COLO668 (cell line): ENCODE results near the gene AFAP1L1.

Source experiments
- DNase-seq: peaks from one replicate; lab custom pipeline; 2025; ENCODE audit not compliant: unreplicated experiment; lab: John Stamatoyannopoulos, UW

Gene AFAP1L1

DNA sequence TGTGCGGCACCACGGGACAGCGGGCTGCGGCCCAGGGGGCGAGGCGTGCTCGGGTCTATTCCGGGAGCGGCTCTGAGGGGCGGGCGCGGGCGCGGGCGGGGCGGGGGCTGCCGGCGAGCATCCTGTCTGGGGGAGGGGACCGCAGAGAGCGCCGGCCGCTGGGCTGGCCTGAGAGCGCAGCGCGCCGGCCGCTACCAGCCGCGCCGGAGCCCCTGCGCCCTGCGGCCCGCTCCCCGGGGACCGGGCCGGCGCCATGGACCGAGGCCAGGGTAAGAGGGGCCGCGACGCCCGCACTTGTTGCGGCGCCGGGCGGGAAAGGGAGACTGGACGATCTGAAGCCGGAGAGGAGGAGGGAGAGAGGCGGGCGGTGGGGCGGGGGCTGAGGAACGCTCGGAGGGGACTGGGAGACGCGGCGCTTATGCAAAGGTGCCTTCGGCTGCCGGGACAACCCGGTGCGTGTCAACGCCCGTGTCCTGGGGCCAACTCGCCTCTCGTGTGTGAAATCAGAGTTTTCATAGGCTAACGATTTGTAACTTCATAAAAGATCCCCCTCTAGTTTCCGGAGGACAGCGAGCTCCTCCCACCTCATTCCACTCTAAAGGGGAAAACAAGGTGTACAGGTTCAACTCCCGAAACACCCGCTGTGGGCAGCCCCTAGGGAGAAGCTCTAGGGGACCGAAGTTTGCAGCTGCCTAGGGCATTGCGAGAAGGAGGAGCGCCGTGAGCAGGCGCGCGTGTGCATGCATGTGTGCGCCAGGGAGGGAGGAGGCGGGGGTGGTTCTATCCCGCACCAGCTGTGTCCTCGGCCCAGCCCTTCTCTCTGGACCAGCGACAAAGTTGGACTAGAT, at the start of gene AFAP1L1:
AFAP1L1 (plus strand) TSS at position 144 of the 848 bp plus-strand sequence; CDS start at position 254, 110 bp downstream.
- peak; percentile 26 for DNase-seq

DNA sequence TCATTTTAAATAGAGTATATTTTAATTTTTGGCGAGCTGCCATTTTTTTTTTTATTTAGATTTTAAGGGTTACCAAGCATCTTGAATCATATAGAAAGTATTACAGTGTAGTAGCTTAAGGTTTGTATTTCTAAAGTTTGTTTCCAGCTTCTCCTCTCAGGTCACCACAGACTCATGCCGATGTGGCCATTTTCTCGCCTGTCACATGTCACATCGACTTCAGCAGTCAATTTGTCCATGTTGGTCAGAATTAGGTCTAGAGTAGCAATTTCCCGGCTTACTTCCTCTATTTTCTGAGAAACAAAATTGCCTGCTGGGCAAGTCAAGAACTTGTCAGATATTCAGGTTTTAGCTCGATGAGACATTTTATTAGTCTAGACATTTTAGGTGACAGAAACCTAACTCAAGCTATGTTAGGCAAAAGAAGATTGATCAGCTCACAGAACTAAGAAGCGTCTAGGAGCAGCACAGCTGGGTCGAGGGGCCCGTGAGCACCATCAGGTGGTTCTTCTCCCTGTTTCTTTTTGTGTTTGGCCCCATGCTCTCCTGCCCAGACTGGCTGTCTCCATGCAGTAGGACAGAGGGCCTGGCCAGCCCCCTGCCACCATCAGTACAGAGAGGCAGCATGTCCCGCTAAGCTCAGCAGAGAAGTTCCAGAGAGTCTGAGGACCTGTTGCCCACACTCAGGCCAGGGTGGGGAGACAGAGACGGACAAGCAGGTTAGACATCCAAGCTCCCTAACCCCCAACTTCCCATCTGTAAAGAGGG, 48.4 kb upstream of the AFAP1L1 start:
- no peak for DNase-seq

DNA sequence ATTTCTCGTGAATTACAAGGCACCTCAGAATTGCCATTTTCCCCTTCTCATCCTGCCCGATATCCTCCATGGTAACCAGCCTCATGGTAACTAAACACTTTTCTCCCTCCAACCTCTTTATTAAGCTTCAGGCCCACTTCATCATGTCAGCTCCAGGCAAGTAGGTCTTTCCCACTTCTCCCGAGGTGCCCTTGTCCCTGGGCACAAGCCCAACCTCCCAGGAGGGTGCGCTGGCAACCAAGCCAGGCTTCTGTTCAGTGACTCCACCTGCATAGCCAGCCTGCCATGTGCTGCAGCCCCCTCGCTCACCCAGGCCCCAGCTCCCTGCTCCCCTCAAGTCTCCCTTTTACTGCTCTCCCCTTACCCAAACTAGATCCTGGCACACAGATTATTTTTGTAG, 47.4 kb upstream of the AFAP1L1 start:
- DNase-seq, result no peak

DNA sequence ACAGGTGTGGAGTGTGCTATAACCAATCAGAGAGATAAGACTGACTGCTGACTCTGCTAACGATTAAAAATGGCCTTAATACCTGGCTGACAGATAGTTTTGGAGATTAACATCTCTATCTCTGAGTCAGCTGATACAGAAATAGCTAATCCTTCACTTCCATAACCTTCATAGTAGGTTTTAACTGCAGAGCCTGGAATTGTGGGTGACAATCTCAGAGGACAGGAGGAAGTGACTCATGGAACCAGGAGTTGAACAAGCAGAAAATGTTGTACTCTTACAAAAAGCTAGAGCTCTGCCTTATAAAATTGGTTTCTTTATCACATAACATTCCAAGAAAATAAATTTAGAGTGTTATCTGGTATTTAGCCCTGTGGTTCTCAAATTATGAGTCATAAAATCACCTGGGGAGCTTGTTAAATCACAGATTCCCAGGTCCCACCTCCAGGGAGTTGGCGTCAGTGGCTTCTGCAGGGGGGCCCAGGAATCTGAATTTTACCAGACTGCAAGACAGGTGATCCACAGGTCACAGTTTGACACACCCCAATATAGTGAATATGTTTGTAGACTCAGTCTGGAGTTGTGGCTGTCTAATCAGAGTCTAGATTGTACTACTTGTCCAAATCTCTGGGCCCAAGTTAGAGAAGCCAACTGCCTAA, 44.4 kb upstream of the AFAP1L1 start:
- no peak for DNase-seq

DNA sequence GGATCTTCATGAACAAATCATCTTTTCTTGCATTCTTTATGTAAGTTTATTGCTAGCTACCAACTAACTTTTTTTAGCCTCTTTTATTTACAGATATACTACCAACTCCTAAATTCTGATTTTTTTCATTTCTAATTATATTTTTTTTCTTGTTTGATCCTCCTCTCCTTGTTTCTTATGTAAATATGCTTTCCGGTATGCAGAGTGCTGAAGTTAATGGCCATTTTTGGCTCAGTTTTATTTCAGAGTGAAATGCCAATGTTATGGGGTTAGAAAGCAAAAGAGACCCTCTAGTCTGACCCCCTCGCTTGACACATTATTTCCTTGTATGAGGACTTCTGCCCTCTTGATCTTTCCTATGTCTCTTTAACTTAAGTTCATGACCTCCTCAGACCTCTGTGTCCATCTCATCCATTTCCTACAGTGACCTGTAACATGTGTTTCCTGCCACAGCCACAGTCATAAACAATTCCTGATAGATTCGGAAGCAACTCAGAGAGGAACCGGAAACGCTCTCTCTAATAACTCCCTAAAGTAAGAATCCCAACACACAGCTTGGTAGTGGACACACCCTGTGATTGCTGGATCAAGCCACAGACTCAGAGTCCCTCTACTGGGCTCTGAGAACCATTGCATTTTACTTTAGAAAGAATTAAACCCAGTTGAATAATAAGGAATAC, 42.9 kb upstream of the AFAP1L1 start:
- no peak for DNase-seq

DNA sequence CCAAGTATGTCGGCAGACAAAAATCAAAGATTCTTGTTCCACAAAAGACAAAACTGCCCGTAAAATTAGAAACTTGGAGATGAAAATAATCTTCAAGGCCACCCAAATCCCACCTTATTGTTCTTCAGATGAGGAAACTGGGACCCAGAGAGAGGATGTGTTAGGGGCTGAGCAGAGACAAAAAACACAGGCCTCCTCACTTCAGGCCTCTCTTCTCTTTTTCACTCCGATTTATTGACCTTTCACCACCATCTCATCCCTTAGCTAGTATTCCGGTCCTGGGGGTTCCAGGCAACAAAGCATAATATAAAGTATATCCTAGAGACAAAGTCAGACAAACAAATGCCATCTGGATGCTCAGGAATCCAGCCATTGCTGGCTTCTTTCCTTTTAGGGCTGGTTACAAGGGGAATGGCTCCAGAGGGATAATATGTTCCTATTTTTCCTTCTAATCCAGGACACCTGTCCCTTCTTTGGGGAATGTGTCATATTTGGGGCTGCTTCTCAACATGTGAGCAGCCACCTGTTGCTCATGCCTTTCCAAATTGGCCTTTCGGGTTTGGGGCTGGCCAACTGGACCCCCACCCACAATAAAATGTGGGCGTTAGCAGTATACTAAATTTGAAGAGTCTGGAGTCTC, 42.2 kb upstream of the AFAP1L1 start:
- DNase-seq, result no peak

DNA sequence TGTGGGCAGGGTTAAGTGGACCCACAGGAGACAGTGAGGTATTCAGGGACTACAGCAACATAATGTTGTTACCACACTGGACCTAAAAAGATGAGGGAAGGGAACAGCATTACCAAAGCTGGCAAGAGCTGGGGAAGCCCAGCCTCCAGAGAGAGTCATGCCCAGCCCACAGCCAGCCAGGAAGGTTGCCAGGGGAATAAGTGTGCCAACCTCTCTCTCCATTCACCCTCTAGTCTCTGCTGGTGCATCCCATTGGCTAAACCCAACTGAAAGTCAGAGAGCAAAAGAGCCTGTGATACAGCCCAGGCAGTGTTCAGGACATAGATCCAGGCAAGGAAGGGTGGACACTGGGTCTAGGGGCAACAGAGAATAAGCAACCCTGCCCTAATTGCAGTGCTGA, 35.8 kb upstream of the AFAP1L1 start:
- DNase-seq, result no peak

DNA sequence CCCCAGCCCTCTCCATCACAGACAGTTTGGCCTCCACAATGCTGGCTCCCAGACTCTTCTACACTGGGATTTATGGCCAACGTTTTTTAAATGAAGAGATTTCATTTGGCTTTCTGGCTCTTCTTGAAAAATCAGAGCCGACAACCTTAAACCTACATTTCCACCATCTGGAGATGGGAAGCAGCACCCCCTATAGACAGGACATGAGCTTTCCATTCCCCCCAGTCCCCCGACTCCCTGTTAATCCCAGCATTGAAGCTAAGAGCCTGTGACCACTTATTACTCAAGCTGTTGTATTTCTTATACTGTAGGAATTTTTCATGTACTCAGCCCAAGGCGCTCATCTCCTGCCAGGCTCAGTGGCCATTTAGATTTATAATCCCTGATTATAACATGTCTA, 34.0 kb upstream of the AFAP1L1 start:
- DNase-seq, result no peak

DNA sequence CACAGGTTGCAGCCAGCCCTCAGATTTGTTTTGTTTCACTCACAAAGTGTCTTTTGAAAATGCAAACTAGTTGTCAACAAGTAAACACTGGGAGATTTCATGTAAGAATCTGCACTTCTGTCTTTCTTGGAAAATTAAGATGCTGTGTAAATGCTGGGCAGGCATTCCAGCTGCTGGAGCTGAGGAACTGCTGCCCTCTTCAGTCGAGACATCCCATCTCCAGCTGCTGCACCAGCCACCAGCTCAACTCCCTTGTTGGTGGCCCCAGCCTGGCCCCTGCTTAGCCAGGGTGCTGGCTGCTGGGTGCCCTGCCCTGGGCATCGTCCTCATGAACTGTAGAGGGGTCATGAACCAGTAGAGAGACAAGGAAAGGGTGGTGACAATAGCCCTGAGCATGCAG, 33.1 kb upstream of the AFAP1L1 start:
- no peak for DNase-seq

DNA sequence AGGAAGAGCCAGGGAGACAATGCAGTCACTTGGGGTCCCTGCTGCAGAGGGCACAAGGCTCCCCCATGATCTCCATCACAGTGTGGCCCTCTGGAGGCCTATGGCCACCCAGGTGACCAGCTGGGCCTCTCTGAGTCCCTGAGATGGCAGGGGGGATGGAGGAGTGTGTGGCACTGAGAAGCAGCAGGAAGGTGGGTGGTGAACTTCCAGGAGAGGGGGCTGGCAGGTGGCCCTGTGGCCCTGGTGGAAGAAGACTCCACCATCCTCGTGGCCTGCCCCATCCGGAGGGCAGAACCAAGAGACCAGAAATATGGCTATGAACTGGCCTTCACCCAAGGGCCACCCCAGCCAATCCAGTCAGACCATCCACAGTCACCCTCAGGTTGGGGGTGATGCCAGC, 31.7 kb upstream of the AFAP1L1 start:
- no peak for DNase-seq

DNA sequence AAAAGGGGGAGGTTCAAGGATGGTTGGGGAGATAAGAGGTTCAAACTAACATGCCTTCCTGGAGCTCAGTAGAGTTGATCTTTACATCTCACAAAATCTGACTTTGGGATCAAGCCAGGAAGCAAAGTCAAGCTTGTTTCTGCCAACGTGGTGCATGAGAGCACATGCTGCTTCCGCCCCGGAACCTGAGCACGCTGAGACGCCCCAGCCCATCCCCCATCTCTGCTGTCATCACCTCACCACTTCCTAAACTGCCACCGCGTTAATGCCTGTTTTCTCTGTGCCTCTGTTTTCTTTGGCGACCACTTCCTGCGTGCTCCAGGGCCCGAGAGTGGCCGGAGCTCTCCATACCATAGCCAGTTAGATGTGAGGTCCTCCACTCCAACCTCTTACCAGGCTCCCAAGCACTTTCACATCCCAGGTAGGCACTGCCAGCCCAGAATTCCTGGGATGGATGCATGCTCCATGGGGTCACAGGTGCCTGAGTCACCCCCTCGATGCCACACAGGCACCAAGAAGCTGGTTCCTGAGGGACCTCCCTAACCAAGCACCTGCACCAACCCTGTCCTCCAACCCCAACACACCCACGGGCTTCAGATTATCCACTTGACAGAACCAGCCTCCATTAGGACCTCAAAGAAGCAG, 31.2 kb upstream of the AFAP1L1 start:
- DNase-seq, result no peak

DNA sequence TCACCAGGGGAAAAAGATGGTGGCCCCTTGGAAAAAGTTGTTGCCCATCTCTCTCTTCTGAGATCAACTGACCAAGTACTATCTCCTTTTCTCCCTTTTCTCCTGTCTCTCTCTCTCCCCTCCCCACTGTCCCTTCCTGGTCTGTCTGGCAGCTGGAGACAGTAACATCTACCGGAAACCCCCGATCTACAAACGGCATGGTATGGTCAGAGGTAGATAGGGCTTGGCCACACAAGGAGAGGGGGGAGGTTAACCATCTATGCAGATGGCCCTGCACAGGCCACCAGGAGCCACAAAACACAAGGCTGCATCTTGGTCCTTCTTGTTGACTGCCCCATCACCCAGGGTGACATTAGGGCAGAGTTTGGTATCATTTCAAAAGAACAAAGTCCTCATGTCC, 29.3 kb upstream of the AFAP1L1 start:
- DNase-seq, result no peak

DNA sequence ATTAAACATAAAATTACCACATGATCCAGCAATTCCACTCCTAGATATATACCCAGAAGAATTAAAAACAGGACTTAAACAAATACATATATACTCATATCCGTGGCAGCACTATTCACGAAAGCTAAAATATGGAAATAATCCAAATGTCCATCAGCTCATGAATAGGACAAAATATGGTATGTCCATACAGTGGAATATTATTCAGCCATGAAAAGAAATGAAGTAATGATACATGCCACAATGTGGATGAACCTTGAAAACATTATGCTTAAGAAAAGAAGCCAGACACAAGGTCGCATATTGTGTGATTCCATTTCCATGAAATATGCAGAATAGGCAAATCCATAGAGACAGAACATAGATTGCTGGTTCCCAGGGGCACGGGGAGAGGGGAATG, 24.8 kb upstream of the AFAP1L1 start:
- DNase-seq, result no peak

DNA sequence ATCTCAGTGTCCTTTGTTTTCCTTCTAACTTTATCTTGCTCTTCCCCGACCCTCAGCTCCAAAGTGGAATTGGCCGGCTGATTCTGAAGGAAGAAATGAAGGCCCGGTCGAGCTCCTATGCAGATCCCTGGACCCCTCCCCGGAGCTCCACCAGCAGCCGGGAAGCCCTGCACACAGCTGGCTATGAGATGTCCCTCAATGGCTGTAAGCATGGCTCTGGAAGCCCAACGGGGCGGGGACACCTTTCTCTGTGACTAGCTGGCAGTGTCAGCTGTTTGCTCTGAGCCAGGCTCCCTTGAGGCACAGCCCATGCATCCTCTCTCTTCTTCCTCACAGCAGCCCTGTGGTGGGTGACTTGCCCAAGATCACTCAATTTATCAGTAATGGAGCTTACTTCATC, 23.9 kb upstream of the AFAP1L1 start:
- DNase-seq, result no peak

DNA sequence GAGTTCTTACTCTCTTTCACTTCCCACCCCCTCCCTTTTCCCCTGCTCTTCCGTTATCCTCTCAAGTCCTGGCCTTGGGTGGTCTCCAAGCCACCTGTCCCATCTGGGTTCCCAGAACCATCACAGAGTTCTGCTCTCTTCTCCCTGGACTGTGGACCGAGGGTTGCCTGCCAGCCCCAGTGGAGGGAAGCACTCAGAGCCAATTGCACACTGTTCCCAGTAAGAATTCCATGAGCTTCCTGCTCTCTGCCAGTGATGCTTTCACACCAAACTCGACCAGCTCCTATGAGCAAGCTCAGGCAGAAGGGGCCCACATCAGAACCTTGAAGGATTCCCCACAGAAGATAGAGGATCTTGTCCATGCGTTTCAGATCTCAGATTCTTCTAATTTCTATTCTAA, 20.1 kb upstream of the AFAP1L1 start:
- no peak for DNase-seq

DNA sequence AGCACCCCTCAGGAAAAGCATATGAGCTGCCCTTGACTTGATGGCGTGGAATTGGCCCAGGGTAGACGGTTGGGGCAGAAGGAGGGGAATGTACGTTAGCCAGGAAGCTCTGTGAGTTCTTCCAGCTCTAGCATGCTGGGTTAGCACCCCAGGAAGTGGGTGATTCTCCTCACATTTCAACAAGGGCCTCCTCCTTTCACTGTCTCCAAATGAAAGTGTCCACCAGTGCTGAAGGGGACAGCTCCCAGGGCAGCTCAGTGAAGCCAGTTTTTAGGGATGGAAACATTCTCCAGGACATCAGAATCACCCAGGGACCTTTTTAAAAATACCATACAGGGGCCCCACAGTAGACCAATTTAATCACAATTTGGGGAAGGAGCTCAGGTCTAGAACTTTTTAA, 17.2 kb upstream of the AFAP1L1 start:
- DNase-seq, result no peak

DNA sequence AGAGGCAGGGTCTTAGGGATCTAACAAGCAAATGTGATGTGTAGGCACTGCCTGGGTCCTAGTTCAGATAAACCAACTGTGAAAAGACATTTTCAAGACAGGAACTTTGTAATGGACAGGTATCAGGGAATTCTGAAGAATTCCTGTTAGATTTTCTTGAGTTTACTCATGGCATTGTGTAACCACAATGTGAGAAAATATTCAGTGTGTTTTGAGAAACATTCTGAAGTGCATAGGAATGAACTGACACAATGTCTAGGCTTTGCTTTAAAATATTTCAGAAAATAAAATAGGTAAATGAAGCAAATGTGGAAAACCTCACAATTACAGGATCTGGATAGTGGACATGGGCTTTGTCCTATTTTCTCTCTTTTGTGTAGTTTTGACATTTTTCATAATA, 15.2 kb upstream of the AFAP1L1 start:
- no peak for DNase-seq

DNA sequence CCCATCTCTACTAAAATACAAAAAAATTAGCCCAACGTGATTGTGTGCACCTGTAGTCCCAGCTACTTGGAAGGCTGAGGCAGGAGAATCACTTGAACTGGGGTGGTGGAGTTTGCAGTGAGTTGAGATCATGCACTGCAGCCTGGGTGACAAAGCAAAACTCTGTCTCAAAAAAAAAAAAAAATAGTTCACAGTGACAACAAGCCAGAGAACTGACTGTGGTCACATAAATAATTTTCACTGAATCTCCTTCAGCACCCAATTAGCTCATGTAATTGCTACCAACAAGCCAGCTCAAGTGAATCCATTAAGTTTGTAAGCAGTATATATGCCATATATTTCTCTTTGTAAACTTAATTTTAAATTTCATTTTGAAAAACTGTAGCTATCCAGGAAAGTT, 14.5 kb upstream of the AFAP1L1 start:
- no peak for DNase-seq

DNA sequence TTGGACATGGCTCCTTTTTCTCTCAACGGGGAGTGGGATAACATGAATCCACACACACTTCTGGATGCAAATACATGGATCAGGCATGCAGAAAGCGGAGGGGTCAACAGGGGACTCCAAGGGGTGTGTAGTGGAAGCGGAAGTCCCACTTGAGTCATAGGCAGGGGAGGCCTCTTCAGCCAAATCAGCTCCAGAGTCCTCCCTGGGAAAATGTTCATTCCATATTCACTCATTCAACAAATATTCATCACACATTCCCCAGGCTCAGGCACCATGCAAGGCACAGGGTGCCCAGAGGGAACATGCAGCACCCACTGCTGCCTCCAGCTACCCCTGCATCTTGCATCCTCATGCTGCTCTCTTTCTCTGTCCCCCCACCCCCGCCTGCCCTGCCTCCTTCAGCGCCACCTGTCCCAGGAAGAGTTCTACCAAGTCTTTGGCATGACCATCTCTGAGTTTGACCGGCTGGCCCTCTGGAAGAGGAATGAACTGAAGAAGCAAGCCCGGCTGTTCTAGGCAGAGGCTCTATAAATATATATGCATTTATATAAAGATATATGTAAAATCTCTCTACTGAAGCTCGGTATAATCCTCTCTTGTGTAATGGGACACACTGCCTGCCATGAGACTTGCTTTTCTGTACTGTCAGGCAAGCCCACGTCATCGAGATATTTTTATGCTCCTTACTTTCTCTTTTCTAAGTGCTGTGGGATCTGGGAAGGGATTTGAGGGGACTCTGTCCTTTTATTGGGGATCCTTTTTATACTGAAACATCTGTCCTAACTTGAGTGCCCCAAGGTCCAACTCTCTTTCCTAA, 13.6 kb upstream of the AFAP1L1 start:
- no peak for DNase-seq

DNA sequence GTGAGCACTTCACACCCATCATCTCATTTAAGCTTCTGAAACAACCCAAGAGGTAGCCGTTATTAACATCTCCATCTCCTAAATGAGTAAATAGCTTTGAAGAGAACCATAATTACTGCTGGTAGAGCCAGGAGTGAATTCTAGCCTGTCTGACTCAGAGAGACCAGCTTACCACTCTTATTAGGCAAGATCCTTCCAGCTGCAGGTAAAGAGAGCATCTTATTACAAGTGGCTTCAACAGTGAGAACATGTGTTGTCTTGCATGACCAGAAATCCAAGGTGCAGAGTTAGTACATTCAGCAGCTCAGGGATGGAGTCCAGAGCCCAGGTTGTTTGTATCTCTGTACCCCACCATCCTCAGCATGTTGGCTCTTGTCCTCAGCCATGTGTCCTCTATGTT, 10.9 kb upstream of the AFAP1L1 start:
- DNase-seq, result no peak
